HepG2 (cell line): Measurements from ENCODE around the gene ZNF575. TPM values are rescaled to one million over a fixed set of nuclear protein-coding genes. Genes with fewer than 3 reads are reported as not detected.

Source experiments
- ATAC-seq: fragments of 200-7000 bp; cut with Tn5 transposase; 3 replicates; pipeline ENCODE4 v1.9.1; 2020; ENCODE audit warnings: mild to moderate bottlenecking, moderate library complexity
- BruUV-seq: library from RNA; stranded (reverse); fragments of 400-500 nt; replicated peaks from 2 replicates; lab custom pipeline; 2021; lab: Mats Ljungman, UMichigan
- CTCF ChIA-PET: fragments of 300-600 bp; formaldehyde crosslinking; extraction: SDS; loops from one replicate; lab custom pipeline; 2021; ENCODE audit warnings: low total read pairs, inconsistent platforms, low intra/inter-chr PET ratio; lab: Yijun Ruan, JAX
- POLR2A ChIA-PET: fragments of 350-600 bp; sonication (Branson Sonifier 250); formaldehyde crosslinking; loops from one replicate; lab custom pipeline; 2020; ENCODE audit warnings: antibody characterized with exemption, inconsistent platforms; lab: Yijun Ruan, JAX
- DNase-seq: peaks from one replicate; pipeline ENCODE4 v3.0.0-alpha.2; 2015; ENCODE audit warnings: low spot score
- FAIRE-seq: peaks from 3 replicates; lab custom pipeline; 2011; peaks lifted over from hg19 to GRCh38; lab: Jason Lieb, UNC
- H2AFZ ChIP-seq: one replicate; pipeline ENCODE4 v1.6.1; 2011; ENCODE audit warnings: low read length, inconsistent platforms
- H3K27ac ChIP-seq: fragments of 300-600 bp; 3 replicates; pipeline ENCODE4 v1.8.0; 2011; ENCODE audit warnings: mixed run types, mild to moderate bottlenecking, mixed read lengths, low read length, inconsistent platforms; ENCODE audit not compliant: insufficient read depth; ENCODE audit errors: extremely low read length
- H3K27me3 ChIP-seq, 2 experiments: fragments of 200-600 bp in 1 of 2; 2 replicates in 1 of 2; 3 replicates in 1 of 2; pipeline versions ENCODE4 v1.6.0 to v1.8.0; 2011; ENCODE audit warnings: low read length in 2 of 2, mild to moderate bottlenecking in 2 of 2, moderate library complexity in 2 of 2, inconsistent platforms in 1 of 2; ENCODE audit not compliant: insufficient read depth in 2 of 2, control insufficient read depth in 1 of 2
- H3K36me3 ChIP-seq, 2 experiments: fragments of 200-600 bp in 1 of 2; replicated peaks in 1 of 2; 2 replicates in 1 of 2; 3 replicates in 1 of 2; pipeline versions ENCODE4 v1.5.1 to v1.8.0; 2011; ENCODE audit warnings: low read length in 2 of 2, inconsistent platforms in 1 of 2; ENCODE audit not compliant: insufficient read depth in 2 of 2, control insufficient read depth in 1 of 2
- H3K4me1 ChIP-seq: 2 replicates; pipeline ENCODE4 v1.5.1; 2012; ENCODE audit warnings: low read length, inconsistent platforms; ENCODE audit not compliant: insufficient read depth
- H3K4me2 ChIP-seq: 2 replicates; pipeline ENCODE4 v1.6.0; 2011; ENCODE audit warnings: low read depth, low read length, inconsistent platforms
- H3K4me3 ChIP-seq, 3 experiments: fragments of 200-600 bp in 1 of 3; sonication (generic), shearing (Covaris generic) in 1 of 3; replicated peaks in 1 of 3; 2 replicates each; pipeline ENCODE4 v1.5.1; 2011 to 2016; ENCODE audit warnings: low read length in 3 of 3, inconsistent platforms in 2 of 3, low read depth in 2 of 3, mild to moderate bottlenecking in 2 of 3, control low read depth in 1 of 3, mixed read lengths in 1 of 3; ENCODE audit not compliant: insufficient read depth in 1 of 3
- H3K79me2 ChIP-seq: one replicate; pipeline ENCODE4 v1.6.1; 2011; ENCODE audit warnings: low read length, inconsistent platforms; ENCODE audit not compliant: insufficient read depth
- H3K9ac ChIP-seq: 2 replicates; pipeline ENCODE4 v1.6.0; 2011; ENCODE audit warnings: mild to moderate bottlenecking, low read depth, low read length, inconsistent platforms; ENCODE audit not compliant: insufficient read depth
- H3K9me3 ChIP-seq: 2 replicates; pipeline ENCODE4 v1.5.1; 2012; ENCODE audit warnings: mild to moderate bottlenecking, low read length
- H4K20me1 ChIP-seq: 2 replicates; pipeline ENCODE4 v1.6.0; 2011; ENCODE audit warnings: inconsistent platforms, mild to moderate bottlenecking, low read length, moderate library complexity; ENCODE audit not compliant: insufficient read depth
- ATF7 ChIP-seq, 2 experiments: fragments of 450-650 bp in 1 of 2; sonication (generic) in 1 of 2; formaldehyde crosslinking in 1 of 2; IDR thresholded peaks; 2 replicates each; pipeline versions ENCODE4 v1.4.0 to v1.6.1; 2016 to 2020; ENCODE audit warnings: antibody characterized with exemption in 1 of 2, mild to moderate bottlenecking in 1 of 2, missing genetic modification reagents in 1 of 2
- DMAP1 ChIP-seq: IDR thresholded peaks from 2 replicates; pipeline ENCODE4 v1.6.1; 2016
- HNRNPL ChIP-seq: fragments of 200-400 bp; formaldehyde crosslinking; IDR thresholded peaks from 2 replicates; pipeline ENCODE4 v1.6.1; 2017; ENCODE audit warnings: mild to moderate bottlenecking, low read depth, low read length
- HOXA5 ChIP-seq: sonication (generic); formaldehyde crosslinking; IDR thresholded peaks from 2 replicates; pipeline ENCODE4 v1.4.0; 2020; ENCODE audit warnings: missing genetic modification reagents
- NCOA5 ChIP-seq: sonication (generic); formaldehyde crosslinking; IDR thresholded peaks from 2 replicates; pipeline ENCODE4 v1.4.0; 2020; ENCODE audit warnings: missing genetic modification reagents
- RFX5 ChIP-seq: IDR thresholded peaks from 2 replicates; pipeline ENCODE4 v1.6.1; 2011; ENCODE audit warnings: low read depth, low read length, improper control_type of control experiment
- ZFAT ChIP-seq: sonication (generic); formaldehyde crosslinking; conservative IDR thresholded peaks from 2 replicates; pipeline ENCODE4 v1.8.1; 2023; ENCODE audit warnings: missing genetic modification reagents, inconsistent platforms
- ZNF225 ChIP-seq: sonication (generic); formaldehyde crosslinking; IDR thresholded peaks from 2 replicates; pipeline ENCODE4 v1.4.0; 2020; ENCODE audit warnings: mild to moderate bottlenecking, missing genetic modification reagents
- ZNF503 ChIP-seq: sonication (generic); formaldehyde crosslinking; IDR thresholded peaks from 2 replicates; pipeline ENCODE4 v1.4.0; 2020; ENCODE audit warnings: missing genetic modification reagents
- ZNF567 ChIP-seq: sonication (generic); formaldehyde crosslinking; IDR thresholded peaks from 2 replicates; pipeline ENCODE4 v1.8.1; 2023; ENCODE audit warnings: mild to moderate bottlenecking, missing genetic modification reagents, borderline replicate concordance
- ZNF574 ChIP-seq: sonication (generic); formaldehyde crosslinking; IDR thresholded peaks from 2 replicates; pipeline ENCODE4 v1.4.0; 2020; ENCODE audit warnings: missing genetic modification reagents
- ZNF776 ChIP-seq: sonication (generic); formaldehyde crosslinking; IDR thresholded peaks from 2 replicates; pipeline ENCODE4 v1.4.0; 2020; ENCODE audit warnings: mild to moderate bottlenecking, missing genetic modification reagents
- WGBS: methylation state at CpG from one replicate; pipeline ENCODE4 v1.1.6; 2017; ENCODE audit warnings: low lambda C conversion rate; 5-methylcytosine and 5-hydroxymethylcytosine counted together
- in situ Hi-C: cut with HindIII; loops from 2 replicates; pipeline ENCODE4 v1.10.0; 2017; ENCODE audit warnings: low pct_unique_long_range_greater_than_20kb; ENCODE audit not compliant: extremely low pct_ligation_motif_present
- intact Hi-C: fragments of 100-400 bp; cut with micrococcal nuclease; formaldehyde crosslinking; loops from one replicate; pipeline ENCODE4 v1.10.0; 2022; ENCODE audit not compliant: unreplicated experiment
- polyA plus RNA-seq, 8 experiments: library from polyadenylated mRNA; depleted of rRNA in 3 of 8; stranded (reverse) in 7 of 8; unstranded in 1 of 8; fragments of >200 nt; fragmentation: Illumina TruSeq in 4 of 8; extraction: Trizol in 4 of 8; gene quantifications; 2 replicates each; pipeline versions ENCODE4 v1.2.1 to v1.2.3, GENCODE V29; 2011 to 2016; ENCODE audit warnings: low read depth in 4 of 8, missing spikeins in 1 of 8, mixed read lengths in 1 of 8; ENCODE audit not compliant: insufficient read depth in 1 of 8
- total RNA-seq, 5 experiments: library from RNA; depleted of rRNA; stranded (reverse); fragments of >200 nt; fragmentation: Illumina TruSeq; extraction: Trizol; gene quantifications; 2 replicates each; pipeline ENCODE4 v1.2.3, GENCODE V29; 2016; ENCODE audit warnings: low read depth in 1 of 5
- TF ChIP-seq, protein P1 (sequence below): IDR thresholded peaks from 2 replicates; pipeline ENCODE4 v1.6.1; 2012; ENCODE audit warnings: low read length, improper control_type of control experiment
- TF ChIP-seq, protein P2 (sequence below): sonication (generic); formaldehyde crosslinking; IDR thresholded peaks from 2 replicates; pipeline ENCODE4 v1.4.0; 2020; ENCODE audit warnings: missing genetic modification reagents

ZNF575 gene
- total and polyA plus RNA-seq, 2 of the 13 experiments (the other 11 are each of a cell fraction or from before 2014, with no cell fraction given), result 0.17 to 0.27 TPM

DNA sequence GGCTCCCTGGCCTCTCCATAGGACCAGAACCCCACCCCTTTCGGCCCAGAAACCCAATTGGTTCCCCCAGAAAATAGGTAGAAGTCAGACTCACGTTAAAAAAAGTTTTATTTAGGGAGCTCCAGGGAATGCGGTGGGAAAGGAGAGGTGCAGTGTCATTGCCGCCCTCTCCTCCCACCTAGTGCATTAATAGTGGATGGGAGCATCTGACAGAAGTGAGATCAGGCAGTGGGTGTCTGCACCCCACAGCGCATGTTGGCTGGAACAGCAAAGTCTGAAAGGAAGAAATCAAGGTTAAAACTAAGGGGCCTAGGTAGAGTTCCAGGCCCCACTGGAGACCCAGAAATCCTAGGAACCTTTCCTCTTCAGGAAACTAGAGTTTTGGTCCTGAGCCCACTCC lies 26.4 kb upstream of the ZNF575 start:
- WGBS, result 94% methylated on average over 5 of the region's 5 CpGs
- H3K36me3 ChIP-seq, result peaks cover 0 to 8% of the 10 kb centered on the region in 2 experiments; a peak in 4 of 5 replicates
- FAIRE-seq (no peak), DNase-seq (no peak), ATAC-seq (no peak)
- H3K27me3 ChIP-seq, result no peaks in the 10 kb centered on the region; a peak in 1 of 5 replicates
- peaks cover 34% of the 10 kb centered on the region for H3K4me1 ChIP-seq
- no peak overlapping the region for H3K9ac ChIP-seq
- H3K4me2 ChIP-seq, result no peak overlapping the region
- H3K79me2 ChIP-seq, result peaks cover 11% of the 10 kb centered on the region
- intact Hi-C loops (no loop called here), in situ Hi-C loops (no loop called here)
- ChIA-PET CTCF (no interaction called here), POLR2A (no interaction called here)
- no peaks in the 10 kb centered on the region for H4K20me1 ChIP-seq
- no peak overlapping the region for H3K27ac ChIP-seq
- H3K4me3 ChIP-seq, result no peak overlapping the region
- no TSS peak for BruUV-seq
- no peak overlapping the region for H2AFZ ChIP-seq
- H3K9me3 ChIP-seq, result no peaks in the 10 kb centered on the region
- TF ChIP-seq ZNF503 (CRISPR knock-in tag) (no peak), ATF7 (IDR thresholded peaks at IDR 0.05) (no peak), ATF7 (CRISPR knock-in tag; IDR thresholded peaks at IDR 0.05) (no peak), ZNF776 (CRISPR knock-in tag) (no peak), ZNF225 (CRISPR knock-in tag) (no peak), ZFAT (CRISPR knock-in tag) (no peak), ZNF574 (no peak), HNRNPL (no peak), DMAP1 (CRISPR knock-in tag) (no peak), RFX5 (no peak), NCOA5 (CRISPR knock-in tag) (no peak), HOXA5 (no peak), ZNF567 (CRISPR knock-in tag) (no peak)
- TF ChIP-seq, protein P1, sequence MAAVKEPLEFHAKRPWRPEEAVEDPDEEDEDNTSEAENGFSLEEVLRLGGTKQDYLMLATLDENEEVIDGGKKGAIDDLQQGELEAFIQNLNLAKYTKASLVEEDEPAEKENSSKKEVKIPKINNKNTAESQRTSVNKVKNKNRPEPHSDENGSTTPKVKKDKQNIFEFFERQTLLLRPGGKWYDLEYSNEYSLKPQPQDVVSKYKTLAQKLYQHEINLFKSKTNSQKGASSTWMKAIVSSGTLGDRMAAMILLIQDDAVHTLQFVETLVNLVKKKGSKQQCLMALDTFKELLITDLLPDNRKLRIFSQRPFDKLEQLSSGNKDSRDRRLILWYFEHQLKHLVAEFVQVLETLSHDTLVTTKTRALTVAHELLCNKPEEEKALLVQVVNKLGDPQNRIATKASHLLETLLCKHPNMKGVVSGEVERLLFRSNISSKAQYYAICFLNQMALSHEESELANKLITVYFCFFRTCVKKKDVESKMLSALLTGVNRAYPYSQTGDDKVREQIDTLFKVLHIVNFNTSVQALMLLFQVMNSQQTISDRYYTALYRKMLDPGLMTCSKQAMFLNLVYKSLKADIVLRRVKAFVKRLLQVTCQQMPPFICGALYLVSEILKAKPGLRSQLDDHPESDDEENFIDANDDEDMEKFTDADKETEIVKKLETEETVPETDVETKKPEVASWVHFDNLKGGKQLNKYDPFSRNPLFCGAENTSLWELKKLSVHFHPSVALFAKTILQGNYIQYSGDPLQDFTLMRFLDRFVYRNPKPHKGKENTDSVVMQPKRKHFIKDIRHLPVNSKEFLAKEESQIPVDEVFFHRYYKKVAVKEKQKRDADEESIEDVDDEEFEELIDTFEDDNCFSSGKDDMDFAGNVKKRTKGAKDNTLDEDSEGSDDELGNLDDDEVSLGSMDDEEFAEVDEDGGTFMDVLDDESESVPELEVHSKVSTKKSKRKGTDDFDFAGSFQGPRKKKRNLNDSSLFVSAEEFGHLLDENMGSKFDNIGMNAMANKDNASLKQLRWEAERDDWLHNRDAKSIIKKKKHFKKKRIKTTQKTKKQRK, result no peak
- TF ChIP-seq, protein P2, sequence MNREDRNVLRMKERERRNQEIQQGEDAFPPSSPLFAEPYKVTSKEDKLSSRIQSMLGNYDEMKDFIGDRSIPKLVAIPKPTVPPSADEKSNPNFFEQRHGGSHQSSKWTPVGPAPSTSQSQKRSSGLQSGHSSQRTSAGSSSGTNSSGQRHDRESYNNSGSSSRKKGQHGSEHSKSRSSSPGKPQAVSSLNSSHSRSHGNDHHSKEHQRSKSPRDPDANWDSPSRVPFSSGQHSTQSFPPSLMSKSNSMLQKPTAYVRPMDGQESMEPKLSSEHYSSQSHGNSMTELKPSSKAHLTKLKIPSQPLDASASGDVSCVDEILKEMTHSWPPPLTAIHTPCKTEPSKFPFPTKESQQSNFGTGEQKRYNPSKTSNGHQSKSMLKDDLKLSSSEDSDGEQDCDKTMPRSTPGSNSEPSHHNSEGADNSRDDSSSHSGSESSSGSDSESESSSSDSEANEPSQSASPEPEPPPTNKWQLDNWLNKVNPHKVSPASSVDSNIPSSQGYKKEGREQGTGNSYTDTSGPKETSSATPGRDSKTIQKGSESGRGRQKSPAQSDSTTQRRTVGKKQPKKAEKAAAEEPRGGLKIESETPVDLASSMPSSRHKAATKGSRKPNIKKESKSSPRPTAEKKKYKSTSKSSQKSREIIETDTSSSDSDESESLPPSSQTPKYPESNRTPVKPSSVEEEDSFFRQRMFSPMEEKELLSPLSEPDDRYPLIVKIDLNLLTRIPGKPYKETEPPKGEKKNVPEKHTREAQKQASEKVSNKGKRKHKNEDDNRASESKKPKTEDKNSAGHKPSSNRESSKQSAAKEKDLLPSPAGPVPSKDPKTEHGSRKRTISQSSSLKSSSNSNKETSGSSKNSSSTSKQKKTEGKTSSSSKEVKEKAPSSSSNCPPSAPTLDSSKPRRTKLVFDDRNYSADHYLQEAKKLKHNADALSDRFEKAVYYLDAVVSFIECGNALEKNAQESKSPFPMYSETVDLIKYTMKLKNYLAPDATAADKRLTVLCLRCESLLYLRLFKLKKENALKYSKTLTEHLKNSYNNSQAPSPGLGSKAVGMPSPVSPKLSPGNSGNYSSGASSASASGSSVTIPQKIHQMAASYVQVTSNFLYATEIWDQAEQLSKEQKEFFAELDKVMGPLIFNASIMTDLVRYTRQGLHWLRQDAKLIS, result no peak
